K562 (cell line): ENCODE results near the gene ATAD3C. TPM values are rescaled to one million over a fixed set of nuclear protein-coding genes. Genes with fewer than 3 reads are reported as not detected.

Experiments used
- CREM ChIP-seq: IDR thresholded peaks from 2 replicates; pipeline ENCODE4 v1.6.1; 2014; ENCODE audit warnings: antibody characterized with exemption, low read depth
- CTBP1 ChIP-seq: fragments of 450-650 bp; IDR thresholded peaks from 2 replicates; pipeline ENCODE4 v1.6.1; 2016; ENCODE audit warnings: borderline replicate concordance
- EWSR1 ChIP-seq: fragments of 450-650 bp; IDR thresholded peaks from 2 replicates; pipeline ENCODE4 v1.6.1; 2018; ENCODE audit warnings: borderline replicate concordance, mild to moderate bottlenecking, low read depth, moderate library complexity; ENCODE audit not compliant: partially characterized antibody
- FOS ChIP-seq: IDR thresholded peaks from 3 replicates; pipeline ENCODE4 v1.6.1; 2011; ENCODE audit not compliant: insufficient read length; ENCODE audit errors: extremely low read depth
- GATAD2B ChIP-seq: fragments of 450-650 bp; IDR thresholded peaks from 2 replicates; pipeline ENCODE4 v1.6.1; 2017; ENCODE audit warnings: mild to moderate bottlenecking, borderline replicate concordance
- KLF13 ChIP-seq: fragments of 450-650 bp; IDR thresholded peaks from 2 replicates; pipeline ENCODE4 v1.6.1; 2016; ENCODE audit warnings: missing genetic modification characterization, low read depth, mild to moderate bottlenecking, missing compliant biosample characterization, moderate library complexity, borderline replicate concordance
- NRF1 ChIP-seq, 2 experiments: fragments of 450-650 bp; IDR thresholded peaks in 1 of 2; conservative IDR thresholded peaks in 1 of 2; 2 replicates each; pipeline ENCODE4 v1.6.1; 2014; ENCODE audit warnings: mild to moderate bottlenecking in 2 of 2
- PRPF4 ChIP-seq: fragments of 200-400 bp; formaldehyde crosslinking; IDR thresholded peaks from one replicate; pipeline ENCODE4 v1.6.1; 2017; ENCODE audit warnings: low read length, low read depth, mild to moderate bottlenecking; ENCODE audit not compliant: insufficient read depth, poor library complexity, severe bottlenecking
- RREB1 ChIP-seq: fragments of 250-450 bp; sonication (Bioruptor Pico); IDR thresholded peaks from 2 replicates; pipeline ENCODE4 v1.4.0; 2020
- polyA plus RNA-seq, 8 experiments: library from polyadenylated mRNA; depleted of rRNA in 4 of 8; stranded (reverse) in 5 of 8; unstranded in 3 of 8; fragments of >200 nt; fragmentation: Nextera tagmentation in 2 of 8; fragmentation: Illumina TruSeq in 1 of 8; extraction: Ambion mirVana in 2 of 8; extraction: Trizol in 1 of 8; gene quantifications; 2 replicates each; pipeline versions ENCODE4 v1.2.1 to v1.2.3, GENCODE V29; 2011 to 2014; ENCODE audit warnings: inconsistent platforms in 1 of 8, missing spikeins in 1 of 8
- total RNA-seq, 7 experiments: library from RNA; depleted of rRNA in 6 of 7; stranded (reverse); fragments of >200 nt in 6 of 7; fragmentation: Illumina TruSeq in 2 of 7; extraction: Trizol in 2 of 7; gene quantifications; 2 replicates each; pipeline versions ENCODE4 v1.2.1 to v1.2.3, GENCODE V29; 2011 to 2021; ENCODE audit warnings: low replicate concordance in 1 of 7
- TF ChIP-seq, protein P1 (sequence below), 2 experiments: IDR thresholded peaks; 2 replicates each; pipeline ENCODE4 v1.6.1; 2011; ENCODE audit warnings: borderline replicate concordance in 1 of 2, control low read depth in 1 of 2, low read depth in 1 of 2, low read length in 1 of 2, mild to moderate bottlenecking in 1 of 2, mixed read lengths in 1 of 2, moderate library complexity in 1 of 2; ENCODE audit not compliant: insufficient read depth in 1 of 2, insufficient read length in 1 of 2, poor library complexity in 1 of 2, severe bottlenecking in 1 of 2; ENCODE audit errors: extremely low read depth in 1 of 2

ATAD3C gene
- total and polyA plus RNA-seq, 9 of the 15 experiments (the other 6 are each of a cell fraction or from before 2014, with no cell fraction given): 0.03 to 0.18 TPM; not detected in 7

DNA sequence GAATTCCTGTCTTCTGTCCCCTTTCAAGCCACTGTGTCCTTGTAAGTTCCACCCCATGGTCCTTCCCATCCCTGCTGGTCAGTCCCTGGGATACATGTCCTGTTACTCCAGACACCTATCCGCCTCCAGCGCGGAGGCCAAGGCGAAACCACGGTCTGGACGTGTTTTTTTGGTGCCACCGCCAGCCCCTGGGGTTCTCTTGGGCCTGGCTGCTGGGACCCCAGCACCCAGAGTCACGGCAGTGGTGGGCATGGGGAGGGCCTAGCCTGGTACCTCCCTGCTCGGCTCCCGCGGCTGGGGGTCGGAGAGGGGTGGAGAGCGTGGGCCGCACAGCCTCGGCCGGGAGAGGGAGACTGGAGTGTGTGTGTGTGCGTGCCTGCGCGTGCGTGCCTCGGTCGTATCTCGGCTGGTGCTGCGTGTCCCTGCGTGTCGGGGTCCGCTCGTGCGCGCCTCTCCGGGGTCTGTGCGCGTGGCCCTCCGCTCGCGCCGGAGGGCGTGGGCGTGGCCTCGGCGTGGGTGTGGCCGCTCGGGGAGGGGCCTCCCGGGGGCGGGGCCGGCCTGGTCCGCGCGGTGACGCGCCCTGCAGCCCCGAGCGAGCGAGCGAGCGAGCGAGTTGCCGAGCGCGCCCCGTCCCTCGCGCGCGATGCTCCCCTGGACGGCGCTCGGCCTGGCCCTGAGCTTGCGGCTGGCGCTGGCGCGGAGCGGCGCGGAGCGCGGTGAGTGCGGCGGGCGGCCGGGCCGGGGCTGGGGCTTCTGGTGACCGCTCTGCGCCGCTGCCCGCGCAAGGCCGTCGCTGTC lies 14.2 kb upstream of the ATAD3C start, which contains the start of gene VWA1 (continued):
- TF ChIP-seq, protein P1, sequence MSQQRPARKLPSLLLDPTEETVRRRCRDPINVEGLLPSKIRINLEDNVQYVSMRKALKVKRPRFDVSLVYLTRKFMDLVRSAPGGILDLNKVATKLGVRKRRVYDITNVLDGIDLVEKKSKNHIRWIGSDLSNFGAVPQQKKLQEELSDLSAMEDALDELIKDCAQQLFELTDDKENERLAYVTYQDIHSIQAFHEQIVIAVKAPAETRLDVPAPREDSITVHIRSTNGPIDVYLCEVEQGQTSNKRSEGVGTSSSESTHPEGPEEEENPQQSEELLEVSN (IDR thresholded peaks at IDR 0.05; ENCODE audit: borderline replicate concordance in 1 of 2, extremely low read depth in 1 of 2, insufficient read depth in 1 of 2, insufficient read length in 1 of 2, low read depth in 1 of 2, low read length in 1 of 2, poor library complexity in 1 of 2, severe bottlenecking in 1 of 2): peak; percentile 65 to 83
- TF ChIP-seq EWSR1 (no peak), FOS (no peak), GATAD2B (peak; percentile 79; the same call in 1 of the 2 replicates), CREM (peak; percentile 59), NRF1 (conservative IDR thresholded peaks at IDR 0.05 in 1 of 2, IDR thresholded peaks at IDR 0.05 in 1 of 2) (peak; percentile 79 to 84), KLF13 (peak; percentile 90), RREB1 (0 out of 2 replicates have a peak, but pooled peaks have one; percentile 20), CTBP1 (peak; percentile 86; the same call in 1 of the 2 replicates), PRPF4 (no peak)
